ENCODE data around the gene EIF3C.
"Not testable (repeated sequence)": the region's sequence is repeated elsewhere in the genome, so short reads cannot be mapped to it uniquely, and the experiment has no call there.

EIF3C gene

GRCh38 chr16:28746618-28747350 lies 35.5 kb downstream of the EIF3C start:
- not testable (repeated sequence) for DNase-seq (ENCODE audit: low read depth, low spot score)

- DNase-seq (ENCODE audit: low read depth, low spot score), result not testable (repeated sequence)
These were observed 38.8 kb downstream of the EIF3C start for GRCh38 chr16:28749997-28750465.

GRCh38 chr16:28750469-28751067 lies 39.3 kb downstream of the EIF3C start:
- not testable (repeated sequence) for DNase-seq (ENCODE audit: low read depth, low spot score)

GRCh38 chr16:28751487-28751886 lies 40.2 kb downstream of the EIF3C start, which contains the start of gene NPIPB9:
NPIPB9 (plus strand) TSS chr16:28751787.
- DNase-seq (ENCODE audit: low read depth, low spot score), result not testable (repeated sequence)

GRCh38 chr16:28781697-28782096 lies 70.4 kb downstream of the EIF3C start:
- DNase-seq (ENCODE audit: low read depth, low spot score), result not testable (repeated sequence)

GRCh38 chr16:28782357-28782756 lies 71.1 kb downstream of the EIF3C start:
- not testable (repeated sequence) for DNase-seq (ENCODE audit: low read depth, low spot score)

All from smooth muscle cell of the brain vasculature (primary cell).